GM12891 (cell line): ENCODE measurements around the gene LDLRAD3.

Experiments
- DNase-seq: peaks from one replicate; pipeline ENCODE4 v3.0.0; 2011; ENCODE audit warnings: low spot score; ENCODE audit not compliant: insufficient read length
- FAIRE-seq: peaks from 2 replicates; lab custom pipeline; 2011; peaks lifted over from hg19 to GRCh38; lab: Jason Lieb, UNC
- PAX5 ChIP-seq: IDR thresholded peaks from 2 replicates; pipeline ENCODE4 v1.6.1; 2011; ENCODE audit warnings: low read length, moderate library complexity, mild to moderate bottlenecking; ENCODE audit not compliant: insufficient read depth, severe bottlenecking
- POLR2A ChIP-seq: IDR thresholded peaks from 2 replicates; pipeline ENCODE4 v1.6.1; 2011; ENCODE audit warnings: low read depth, low read length, control low read depth
- POLR2AphosphoS5 ChIP-seq: IDR thresholded peaks from 2 replicates; pipeline ENCODE4 v1.6.1; 2011; ENCODE audit warnings: low read depth, low read length, control low read depth
- POU2F2 ChIP-seq: IDR thresholded peaks from 2 replicates; pipeline ENCODE4 v1.6.1; 2011; ENCODE audit warnings: low read depth, mild to moderate bottlenecking, control low read depth, low read length, moderate library complexity
- SPI1 ChIP-seq: IDR thresholded peaks from 2 replicates; pipeline ENCODE4 v1.6.1; 2011; ENCODE audit warnings: low read depth, low read length, control low read depth
- TAF1 ChIP-seq: IDR thresholded peaks from 2 replicates; pipeline ENCODE4 v1.6.1; 2011; ENCODE audit warnings: low read depth, low read length, control low read depth

The LDLRAD3 gene

GRCh38 chr11:36235750-36236149 is 291.9 kb downstream of the LDLRAD3 start:
- FAIRE-seq (no peak), DNase-seq (no peak)
- TF ChIP-seq POLR2AphosphoS5: no peak
- no peak for TF ChIP-seq SPI1
- no peak for TF ChIP-seq POU2F2
- TF ChIP-seq POLR2A: no peak
- TF ChIP-seq PAX5: no peak
- TF ChIP-seq TAF1: no peak

- no peak for FAIRE-seq
- TF ChIP-seq TAF1: no peak
- TF ChIP-seq POLR2AphosphoS5: no peak
- TF ChIP-seq POU2F2: no peak
- no peak for DNase-seq
These were observed 293.5 kb downstream of the LDLRAD3 start for GRCh38 chr11:36237391-36237790.

GRCh38 chr11:36238036-36238631 is 294.3 kb downstream of the LDLRAD3 start:
- FAIRE-seq (no peak), DNase-seq (no peak)
- TF ChIP-seq POLR2AphosphoS5: no peak
- no peak for TF ChIP-seq POLR2A
- no peak for TF ChIP-seq PAX5
- no peak for TF ChIP-seq TAF1
- TF ChIP-seq POU2F2: no peak
- TF ChIP-seq SPI1: no peak

GRCh38 chr11:36238881-36239280 is 295.0 kb downstream of the LDLRAD3 start:
- no peak for TF ChIP-seq POU2F2
- no peak for TF ChIP-seq PAX5
- no peak for TF ChIP-seq TAF1
- no peak for TF ChIP-seq POLR2A
- no peak for TF ChIP-seq POLR2AphosphoS5
- TF ChIP-seq SPI1: no peak
- FAIRE-seq: no peak
- no peak for DNase-seq

- FAIRE-seq: no peak
- DNase-seq: no peak
- TF ChIP-seq POU2F2 (no peak), SPI1 (no peak)
These were observed 295.8 kb downstream of the LDLRAD3 start for GRCh38 chr11:36239636-36240035.

- FAIRE-seq (no peak), DNase-seq (no peak)
- TF ChIP-seq TAF1 (no peak), PAX5 (no peak), POU2F2 (no peak), POLR2A (no peak), SPI1 (no peak), POLR2AphosphoS5 (no peak)
These were observed 296.3 kb downstream of the LDLRAD3 start for GRCh38 chr11:36240173-36240572.

GRCh38 chr11:36240801-36241200 is 296.9 kb downstream of the LDLRAD3 start:
- DNase-seq (no peak), FAIRE-seq (no peak)
- TF ChIP-seq SPI1 (no peak), POU2F2 (no peak), POLR2A (no peak), POLR2AphosphoS5 (no peak), PAX5 (no peak), TAF1 (no peak)

- no peak for DNase-seq
These were observed 297.6 kb downstream of the LDLRAD3 start for GRCh38 chr11:36241497-36241896.

GRCh38 chr11:36243641-36244040 is 299.8 kb downstream of the LDLRAD3 start:
- FAIRE-seq (no peak), DNase-seq (no peak)
- TF ChIP-seq SPI1: no peak
- no peak for TF ChIP-seq PAX5
- TF ChIP-seq POLR2A: no peak
- no peak for TF ChIP-seq POU2F2
- TF ChIP-seq POLR2AphosphoS5: no peak
- TF ChIP-seq TAF1: no peak

More at GRCh38 chr11:36241497-36241896, 297.6 kb downstream of the LDLRAD3 start:
- no peak for FAIRE-seq
- TF ChIP-seq POU2F2 (no peak), PAX5 (no peak), POLR2AphosphoS5 (no peak), SPI1 (no peak), TAF1 (no peak), POLR2A (no peak)

- FAIRE-seq: no peak
- no peak for DNase-seq
- TF ChIP-seq TAF1: no peak
- no peak for TF ChIP-seq POU2F2
- TF ChIP-seq POLR2AphosphoS5: no peak
These were observed 303.6 kb downstream of the LDLRAD3 start for GRCh38 chr11:36247493-36247892.
